A549 (cell line): ENCODE results near the gene KLHL22.

ENCODE experiments used
- EP300 ChIP-seq, 2 experiments: fragments of >200 bp; sonication (Bioruptor Twin); formaldehyde crosslinking; IDR thresholded peaks; 2 replicates in 1 of 2; 3 replicates in 1 of 2; pipeline ENCODE4 v1.6.1; 2016 to 2017
- ESRRA ChIP-seq: fragments of 150-350 bp; IDR thresholded peaks from 2 replicates; pipeline ENCODE4 v1.6.1; 2014; ENCODE audit warnings: mild to moderate bottlenecking, low read length, borderline replicate concordance
- HDAC2 ChIP-seq: fragments of 200-600 bp; sonication (generic); IDR thresholded peaks from 2 replicates; pipeline ENCODE4 v1.6.1; 2016
- JUN ChIP-seq, 2 experiments: fragments of >200 bp; sonication (Bioruptor Twin); formaldehyde crosslinking; IDR thresholded peaks; 2 replicates in 1 of 2; 3 replicates in 1 of 2; pipeline ENCODE4 v1.6.1; 2016 to 2017
- MYC ChIP-seq: IDR thresholded peaks from 2 replicates; pipeline ENCODE4 v1.6.1; 2012; ENCODE audit warnings: mild to moderate bottlenecking, inconsistent platforms, low read length, improper control_type of control experiment, borderline replicate concordance
- NR3C1 ChIP-seq: fragments of >200 bp; sonication (Bioruptor Twin); formaldehyde crosslinking; IDR thresholded peaks from 3 replicates; pipeline ENCODE4 v1.6.1; 2017
- RCOR1 ChIP-seq: fragments of 150-350 bp; IDR thresholded peaks from 2 replicates; pipeline ENCODE4 v1.6.1; 2014; ENCODE audit warnings: antibody characterized with exemption, low read length, low read depth
- SREBF2 ChIP-seq: fragments of 450-650 bp; IDR thresholded peaks from 2 replicates; pipeline ENCODE4 v1.6.1; 2014; ENCODE audit warnings: mild to moderate bottlenecking, moderate library complexity
- TF ChIP-seq, protein P1 (sequence below): fragments of >200 bp; sonication (Bioruptor Twin); formaldehyde crosslinking; IDR thresholded peaks from 3 replicates; pipeline ENCODE4 v1.6.1; 2016
- TF ChIP-seq, protein P2 (sequence below): fragments of 450-650 bp; IDR thresholded peaks from 2 replicates; pipeline ENCODE4 v1.6.1; 2014; ENCODE audit warnings: antibody characterized with exemption
- TF ChIP-seq, protein P3 (sequence below): fragments of >200 bp; sonication (Bioruptor Twin); formaldehyde crosslinking; IDR thresholded peaks from 3 replicates; pipeline ENCODE4 v1.5.1; 2016
- TF ChIP-seq, protein P4 (sequence below): IDR thresholded peaks from 2 replicates; pipeline ENCODE4 v1.6.1; 2012

DNA sequence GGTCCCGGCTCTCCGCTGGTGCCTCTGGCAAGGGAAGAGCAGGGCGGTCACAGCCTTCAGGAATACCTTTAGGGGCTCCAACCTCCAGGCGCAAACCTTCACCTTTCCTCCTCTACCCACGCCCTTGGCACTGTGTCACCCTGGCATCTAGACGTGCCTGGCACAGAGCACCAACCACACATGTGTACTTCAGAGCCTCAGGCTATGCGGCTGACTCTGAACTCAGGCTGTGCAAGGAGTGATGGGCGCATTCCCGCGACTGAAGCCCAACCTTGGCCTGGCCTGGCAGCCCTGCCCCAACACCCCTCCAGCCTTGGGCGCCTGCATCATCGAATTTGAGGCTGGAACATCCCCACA lies 69.4 kb downstream of the KLHL22 start:
- TF ChIP-seq RCOR1 (no peak), EP300 (IDR thresholded peaks at IDR 0.05) (no peak), ESRRA (no peak), SREBF2 (no peak), MYC (no peak), HDAC2 (no peak), NR3C1 (no peak), JUN (IDR thresholded peaks at IDR 0.05) (no peak)
- TF ChIP-seq, protein P1, sequence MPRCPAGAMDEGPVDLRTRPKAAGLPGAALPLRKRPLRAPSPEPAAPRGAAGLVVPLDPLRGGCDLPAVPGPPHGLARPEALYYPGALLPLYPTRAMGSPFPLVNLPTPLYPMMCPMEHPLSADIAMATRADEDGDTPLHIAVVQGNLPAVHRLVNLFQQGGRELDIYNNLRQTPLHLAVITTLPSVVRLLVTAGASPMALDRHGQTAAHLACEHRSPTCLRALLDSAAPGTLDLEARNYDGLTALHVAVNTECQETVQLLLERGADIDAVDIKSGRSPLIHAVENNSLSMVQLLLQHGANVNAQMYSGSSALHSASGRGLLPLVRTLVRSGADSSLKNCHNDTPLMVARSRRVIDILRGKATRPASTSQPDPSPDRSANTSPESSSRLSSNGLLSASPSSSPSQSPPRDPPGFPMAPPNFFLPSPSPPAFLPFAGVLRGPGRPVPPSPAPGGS: no peak
- TF ChIP-seq, protein P2, sequence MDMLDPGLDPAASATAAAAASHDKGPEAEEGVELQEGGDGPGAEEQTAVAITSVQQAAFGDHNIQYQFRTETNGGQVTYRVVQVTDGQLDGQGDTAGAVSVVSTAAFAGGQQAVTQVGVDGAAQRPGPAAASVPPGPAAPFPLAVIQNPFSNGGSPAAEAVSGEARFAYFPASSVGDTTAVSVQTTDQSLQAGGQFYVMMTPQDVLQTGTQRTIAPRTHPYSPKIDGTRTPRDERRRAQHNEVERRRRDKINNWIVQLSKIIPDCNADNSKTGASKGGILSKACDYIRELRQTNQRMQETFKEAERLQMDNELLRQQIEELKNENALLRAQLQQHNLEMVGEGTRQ: no peak
- TF ChIP-seq, protein P3, sequence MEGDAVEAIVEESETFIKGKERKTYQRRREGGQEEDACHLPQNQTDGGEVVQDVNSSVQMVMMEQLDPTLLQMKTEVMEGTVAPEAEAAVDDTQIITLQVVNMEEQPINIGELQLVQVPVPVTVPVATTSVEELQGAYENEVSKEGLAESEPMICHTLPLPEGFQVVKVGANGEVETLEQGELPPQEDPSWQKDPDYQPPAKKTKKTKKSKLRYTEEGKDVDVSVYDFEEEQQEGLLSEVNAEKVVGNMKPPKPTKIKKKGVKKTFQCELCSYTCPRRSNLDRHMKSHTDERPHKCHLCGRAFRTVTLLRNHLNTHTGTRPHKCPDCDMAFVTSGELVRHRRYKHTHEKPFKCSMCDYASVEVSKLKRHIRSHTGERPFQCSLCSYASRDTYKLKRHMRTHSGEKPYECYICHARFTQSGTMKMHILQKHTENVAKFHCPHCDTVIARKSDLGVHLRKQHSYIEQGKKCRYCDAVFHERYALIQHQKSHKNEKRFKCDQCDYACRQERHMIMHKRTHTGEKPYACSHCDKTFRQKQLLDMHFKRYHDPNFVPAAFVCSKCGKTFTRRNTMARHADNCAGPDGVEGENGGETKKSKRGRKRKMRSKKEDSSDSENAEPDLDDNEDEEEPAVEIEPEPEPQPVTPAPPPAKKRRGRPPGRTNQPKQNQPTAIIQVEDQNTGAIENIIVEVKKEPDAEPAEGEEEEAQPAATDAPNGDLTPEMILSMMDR: no peak
- TF ChIP-seq, protein P4, sequence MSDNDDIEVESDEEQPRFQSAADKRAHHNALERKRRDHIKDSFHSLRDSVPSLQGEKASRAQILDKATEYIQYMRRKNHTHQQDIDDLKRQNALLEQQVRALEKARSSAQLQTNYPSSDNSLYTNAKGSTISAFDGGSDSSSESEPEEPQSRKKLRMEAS: no peak
